CD4-positive, alpha-beta T cell treated with Interleukin-21 for 1 hour (primary cell): ENCODE data around the gene ZNRF3.
"Not testable (repeated sequence)": the region's sequence is repeated elsewhere in the genome, so short reads cannot be mapped to it uniquely, and the experiment has no call there.

ENCODE experiments used
- DNase-seq: peaks from one replicate; pipeline ENCODE4 v3.0.0-alpha.2; 2020

Gene ZNRF3

DNA sequence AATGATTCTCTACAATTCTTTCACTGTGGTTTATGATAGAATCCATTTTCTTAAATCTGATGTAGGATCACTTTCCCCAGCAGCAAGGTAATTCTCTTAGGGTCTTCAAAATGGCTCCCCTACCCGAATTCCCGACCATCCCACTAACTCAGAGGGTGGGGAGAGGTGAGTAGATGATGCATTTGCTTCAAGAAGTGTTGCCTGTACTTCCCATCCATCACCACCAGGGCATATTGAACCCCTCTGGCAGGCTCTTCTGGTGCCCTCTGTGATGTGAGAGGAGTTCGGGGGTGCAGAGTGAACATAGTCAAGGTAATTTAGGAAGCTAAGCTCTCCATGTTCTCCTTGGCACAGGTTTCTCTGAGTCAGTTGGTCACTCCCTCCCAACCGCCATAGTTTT, 52.3 kb downstream of the ZNRF3 start:
- no peak for DNase-seq

DNA sequence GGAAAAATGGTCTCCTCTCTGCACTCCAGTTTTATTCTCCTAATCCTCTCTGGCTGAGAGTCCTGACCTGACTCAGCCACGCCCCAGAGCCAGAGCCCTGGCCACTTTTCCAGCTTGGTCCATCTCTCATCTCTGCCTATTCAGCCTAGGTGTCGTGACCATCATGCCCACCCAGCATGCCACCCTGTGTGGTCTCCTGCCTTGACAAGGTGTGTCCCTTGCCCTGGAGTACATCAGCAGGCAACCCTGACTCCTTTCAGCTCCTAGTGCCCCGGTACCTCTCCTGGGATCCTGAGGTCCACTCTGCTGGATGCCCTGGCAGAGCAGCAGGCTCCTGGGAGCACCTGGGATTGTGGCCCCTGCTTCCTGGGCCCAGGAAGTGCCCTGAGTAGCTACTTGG, 52.8 kb downstream of the ZNRF3 start:
- no peak for DNase-seq

DNA sequence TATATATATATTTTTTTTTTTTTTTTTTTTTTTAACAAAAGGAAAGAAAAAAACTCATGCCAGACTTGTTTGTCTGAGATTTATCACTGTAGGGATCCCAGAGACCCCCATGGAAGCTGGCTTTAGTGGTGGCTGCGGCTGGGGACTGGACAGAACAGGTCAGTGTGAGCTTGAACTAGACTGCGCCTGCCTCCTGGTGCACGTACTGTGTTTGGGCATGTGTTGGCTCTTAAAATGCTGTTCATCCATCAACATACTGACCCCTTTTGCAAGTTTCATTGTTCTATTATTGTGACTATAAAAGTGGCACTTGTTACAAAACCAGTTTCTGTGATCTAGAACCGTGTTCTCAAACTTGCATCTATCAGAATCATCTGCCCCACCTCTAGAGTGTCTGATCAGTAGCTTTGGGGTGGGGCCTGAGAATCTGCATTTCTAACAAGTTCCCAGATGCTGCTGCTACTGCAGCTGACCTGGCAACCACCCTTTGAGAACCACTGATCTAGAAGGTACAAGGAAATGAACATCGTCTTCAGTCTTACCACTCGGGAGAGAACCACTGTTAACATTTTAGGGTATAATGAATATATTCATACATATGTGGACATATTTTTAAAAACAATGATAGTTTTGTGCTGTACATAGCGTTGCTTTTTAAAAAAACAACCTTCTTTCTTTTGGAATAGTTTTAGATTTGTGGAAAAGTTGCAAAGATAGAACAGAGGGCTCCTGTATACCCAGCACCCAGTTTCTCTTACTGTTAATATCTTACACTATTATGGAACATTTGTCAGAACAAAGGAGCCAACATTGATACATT, 54.0 kb downstream of the ZNRF3 start:
- DNase-seq, result no peak

GRCh38 chr22:28938286-28938833, 55.0 kb downstream of the ZNRF3 start:
- no peak for DNase-seq

DNA sequence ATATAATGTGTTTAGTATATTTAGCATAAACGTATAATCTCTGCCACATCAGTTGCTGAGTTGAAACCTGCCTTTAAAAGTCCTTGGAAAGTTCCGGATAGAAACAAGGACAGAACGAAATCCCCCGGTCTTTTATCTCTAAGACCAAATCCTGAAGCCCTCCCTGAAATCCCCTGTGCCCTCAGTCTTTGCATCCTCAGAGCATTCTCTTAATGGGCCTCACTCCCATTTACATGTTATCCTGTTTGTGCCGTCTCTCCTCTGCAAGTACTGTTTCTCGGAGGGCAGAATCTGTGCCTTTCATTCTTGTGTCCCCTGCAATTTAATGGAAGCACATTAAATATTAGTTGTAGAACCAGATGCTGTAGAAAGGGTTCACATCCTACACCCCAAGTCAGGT, 56.0 kb downstream of the ZNRF3 start:
- no peak for DNase-seq

DNA sequence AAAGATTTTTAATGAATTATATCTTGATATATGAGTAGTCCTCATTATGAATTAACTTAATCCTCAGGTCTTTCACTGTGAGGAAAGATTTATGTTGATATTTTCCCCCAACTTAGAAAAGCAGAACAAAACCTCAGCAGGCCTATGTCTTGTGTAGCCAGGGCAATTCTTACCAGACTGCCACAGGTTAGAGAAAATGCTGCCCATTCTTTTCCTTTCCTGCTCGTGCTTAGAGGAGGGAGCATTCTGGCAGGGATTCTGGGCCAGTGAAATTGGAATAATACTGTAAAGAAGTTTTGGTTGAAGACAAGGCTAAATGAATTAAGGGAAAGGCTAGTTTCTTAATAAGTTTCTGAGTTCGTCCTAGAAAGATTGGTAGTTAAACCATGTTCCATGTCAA, 56.6 kb downstream of the ZNRF3 start:
- DNase-seq, result no peak

DNA sequence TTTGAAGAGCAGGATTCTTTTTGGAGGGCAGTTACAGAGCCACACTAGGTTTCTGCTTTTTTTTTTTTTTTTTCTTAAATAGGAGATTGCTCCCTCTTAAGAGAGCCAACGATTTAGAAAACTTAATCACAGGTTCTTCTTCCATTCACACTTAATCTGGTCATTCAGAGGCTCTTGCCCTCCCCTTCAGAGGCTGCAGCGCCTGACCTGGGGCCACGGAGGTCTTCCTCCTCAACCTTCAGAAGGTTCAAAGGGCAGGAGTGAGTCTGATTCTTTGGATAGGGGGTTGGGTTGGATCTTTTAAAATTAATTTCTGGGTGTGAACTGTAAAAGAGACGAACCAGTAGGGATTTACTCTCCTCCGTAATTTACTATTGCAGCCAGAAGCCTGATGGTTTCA, 57.1 kb downstream of the ZNRF3 start:
- no peak for DNase-seq

GRCh38 chr22:28942333-28942732, 59.0 kb downstream of the ZNRF3 start:
- no peak for DNase-seq

DNA sequence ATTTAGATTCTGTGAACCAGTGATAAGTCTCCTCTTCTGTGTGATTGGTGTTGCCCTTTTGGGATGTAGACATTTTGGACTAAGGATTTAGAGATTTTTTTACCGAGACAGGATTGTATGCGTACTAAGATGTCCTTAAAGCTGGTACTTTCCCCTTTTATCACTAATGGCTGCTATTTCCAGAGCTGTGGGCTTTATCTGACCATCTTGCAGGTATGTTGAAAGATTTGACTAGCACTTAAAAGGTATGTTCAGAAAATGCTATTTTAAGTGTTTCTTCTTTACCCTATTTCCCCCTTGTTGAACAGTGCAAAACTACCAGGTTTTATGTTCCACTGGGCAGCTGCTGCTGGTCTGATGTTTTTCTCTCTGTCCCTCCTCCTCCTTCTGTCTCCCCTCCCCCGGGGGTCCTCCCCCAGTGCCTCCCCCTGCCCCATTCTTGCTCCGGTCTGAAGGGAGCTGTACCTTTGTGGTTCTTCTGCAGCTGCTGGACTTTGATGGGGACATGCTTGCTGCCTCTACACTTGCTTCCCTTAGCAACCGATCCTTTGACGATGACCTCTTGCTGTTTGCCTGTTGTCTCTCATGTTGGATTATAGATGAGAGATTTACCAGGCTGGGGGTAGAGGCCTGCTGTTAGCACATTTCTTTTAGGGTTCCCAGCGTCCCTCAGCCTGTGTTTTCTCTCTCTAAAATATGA, 59.6 kb downstream of the ZNRF3 start:
- no peak for DNase-seq

DNA sequence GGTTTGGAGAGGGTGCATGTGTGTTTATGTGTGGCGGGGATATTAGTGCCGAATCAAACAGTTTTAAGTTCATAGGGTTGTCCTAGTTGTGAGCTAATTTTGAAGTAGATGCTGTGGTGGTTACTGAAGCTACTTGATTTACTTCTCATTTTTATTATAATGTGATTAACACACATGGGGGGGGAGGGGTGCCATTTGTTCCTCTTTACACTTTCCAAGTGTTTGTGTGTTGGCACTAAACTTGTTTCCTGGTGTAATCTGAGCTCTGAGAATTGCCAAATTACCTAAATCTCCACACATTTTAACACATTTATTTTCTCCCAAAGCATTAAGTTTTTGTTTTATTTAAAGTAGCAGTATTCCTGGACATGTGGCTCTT, 60.1 kb downstream of the ZNRF3 start:
- DNase-seq, result no peak

DNA sequence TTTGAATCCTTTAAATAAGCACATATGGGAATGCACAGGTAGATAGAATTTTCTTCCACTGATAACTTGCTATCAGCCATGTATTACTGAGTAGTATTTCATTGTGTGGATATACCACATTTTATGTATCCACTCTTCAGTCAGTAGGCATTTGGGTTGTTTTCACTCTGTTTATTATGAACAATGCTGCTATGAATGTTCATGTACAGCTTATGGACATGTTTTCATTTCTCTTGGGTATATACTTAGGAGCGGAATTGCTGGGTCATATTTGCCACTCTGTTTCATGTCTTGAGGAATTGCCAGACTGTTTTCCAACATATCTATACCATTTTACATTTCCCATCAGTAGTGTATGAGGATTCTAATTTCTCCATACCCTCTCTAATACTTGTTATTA, 63.8 kb downstream of the ZNRF3 start:
- no peak for DNase-seq

DNA sequence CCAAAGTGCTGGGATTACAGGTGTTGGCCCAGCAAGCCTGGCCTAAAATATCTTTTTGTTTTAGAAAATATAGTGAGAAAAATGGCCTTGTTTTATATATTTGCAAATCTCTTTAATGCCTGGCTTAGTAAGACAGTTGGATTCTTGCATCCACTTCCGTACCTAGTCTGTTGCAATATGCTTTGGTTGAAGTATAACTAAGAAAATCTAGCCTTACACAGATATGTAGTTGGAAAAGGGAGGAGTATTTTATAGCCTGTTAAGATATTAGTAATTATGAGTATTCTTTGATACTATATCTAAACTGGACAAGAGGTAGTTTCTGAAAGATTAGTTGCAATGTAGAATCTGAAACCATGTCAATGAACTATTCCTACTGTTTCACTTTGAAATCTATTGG, 65.1 kb downstream of the ZNRF3 start:
- no peak for DNase-seq

DNA sequence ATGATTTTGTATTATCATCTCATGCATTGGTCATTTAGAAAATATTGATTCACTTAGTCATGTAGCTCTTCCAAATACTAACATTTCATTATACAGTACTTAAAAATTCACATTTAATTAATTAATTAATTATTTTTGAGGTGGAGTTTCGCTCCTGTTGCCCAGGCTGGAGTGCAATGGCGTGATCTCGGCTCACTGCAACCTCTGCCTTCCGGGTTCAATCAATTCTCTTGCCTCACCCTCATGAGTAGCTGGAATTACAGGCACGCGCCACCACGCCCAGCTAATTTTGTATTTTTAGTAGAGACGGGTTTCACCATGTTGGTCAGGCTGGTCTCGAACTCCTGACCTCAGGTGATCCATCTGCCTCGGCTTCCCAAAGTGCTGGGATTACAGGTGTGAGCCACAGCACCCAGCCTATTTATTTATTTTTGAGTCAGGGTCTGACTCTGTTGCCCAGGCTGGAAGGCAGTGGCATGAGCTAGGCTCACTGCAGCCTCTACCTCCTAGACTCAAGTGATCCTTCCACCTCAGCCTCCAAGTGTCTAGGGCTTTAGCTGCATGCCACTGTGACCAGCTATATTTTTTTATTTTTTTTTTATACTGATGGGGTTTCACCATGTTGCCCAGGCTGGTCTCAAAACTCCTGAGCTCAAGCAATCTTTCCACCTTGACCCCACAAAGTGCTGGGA, 65.6 kb downstream of the ZNRF3 start:
- DNase-seq, result not testable (repeated sequence)

DNA sequence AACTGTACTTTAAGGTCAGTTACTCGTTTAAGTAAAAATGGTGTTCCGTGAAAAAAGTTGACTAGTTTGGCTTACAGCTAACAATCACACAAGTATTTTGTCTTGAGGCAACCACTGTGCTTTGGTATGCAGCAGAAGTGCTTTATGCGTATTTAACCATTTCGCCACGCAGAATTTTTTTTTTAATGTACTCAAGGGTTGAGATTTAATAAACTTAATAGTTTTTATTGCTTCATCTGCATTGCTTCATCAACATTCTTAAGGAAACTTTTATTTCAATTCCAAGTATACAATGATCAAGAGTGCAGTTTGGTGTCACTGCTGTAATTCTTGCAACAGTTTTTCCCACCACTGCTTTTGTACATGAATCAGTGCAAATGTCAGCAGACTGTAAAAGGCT, 66.4 kb downstream of the ZNRF3 start:
- DNase-seq, result no peak

GRCh38 chr22:28950617-28951411, 67.4 kb downstream of the ZNRF3 start:
- no peak for DNase-seq

- DNase-seq, result no peak
These were observed 68.2 kb downstream of the ZNRF3 start for GRCh38 chr22:28951530-28951929.

- no peak for DNase-seq
These were observed 68.7 kb downstream of the ZNRF3 start for GRCh38 chr22:28951969-28952521.

- DNase-seq, result no peak
These were observed 69.5 kb downstream of the ZNRF3 start for GRCh38 chr22:28952857-28953256.

DNA sequence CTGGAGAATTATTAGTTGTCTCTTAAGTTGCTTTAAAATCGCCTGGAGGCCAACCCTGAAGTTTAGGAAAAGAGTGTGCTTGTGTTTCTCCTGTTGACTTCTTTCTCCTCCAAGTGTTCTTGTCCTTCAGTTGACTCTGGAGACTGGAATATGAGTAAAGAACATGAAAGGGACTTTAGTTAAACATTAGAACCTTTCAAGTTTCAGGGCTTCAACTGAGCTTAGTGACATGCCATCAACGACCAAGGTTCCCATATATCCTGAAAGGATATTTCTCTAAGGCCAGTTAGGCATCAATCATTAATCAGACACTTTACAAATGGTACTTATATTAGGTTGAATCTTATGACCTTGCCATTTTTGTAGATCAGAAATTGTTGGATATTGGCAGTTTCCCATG, 70.0 kb downstream of the ZNRF3 start:
- no peak for DNase-seq

DNA sequence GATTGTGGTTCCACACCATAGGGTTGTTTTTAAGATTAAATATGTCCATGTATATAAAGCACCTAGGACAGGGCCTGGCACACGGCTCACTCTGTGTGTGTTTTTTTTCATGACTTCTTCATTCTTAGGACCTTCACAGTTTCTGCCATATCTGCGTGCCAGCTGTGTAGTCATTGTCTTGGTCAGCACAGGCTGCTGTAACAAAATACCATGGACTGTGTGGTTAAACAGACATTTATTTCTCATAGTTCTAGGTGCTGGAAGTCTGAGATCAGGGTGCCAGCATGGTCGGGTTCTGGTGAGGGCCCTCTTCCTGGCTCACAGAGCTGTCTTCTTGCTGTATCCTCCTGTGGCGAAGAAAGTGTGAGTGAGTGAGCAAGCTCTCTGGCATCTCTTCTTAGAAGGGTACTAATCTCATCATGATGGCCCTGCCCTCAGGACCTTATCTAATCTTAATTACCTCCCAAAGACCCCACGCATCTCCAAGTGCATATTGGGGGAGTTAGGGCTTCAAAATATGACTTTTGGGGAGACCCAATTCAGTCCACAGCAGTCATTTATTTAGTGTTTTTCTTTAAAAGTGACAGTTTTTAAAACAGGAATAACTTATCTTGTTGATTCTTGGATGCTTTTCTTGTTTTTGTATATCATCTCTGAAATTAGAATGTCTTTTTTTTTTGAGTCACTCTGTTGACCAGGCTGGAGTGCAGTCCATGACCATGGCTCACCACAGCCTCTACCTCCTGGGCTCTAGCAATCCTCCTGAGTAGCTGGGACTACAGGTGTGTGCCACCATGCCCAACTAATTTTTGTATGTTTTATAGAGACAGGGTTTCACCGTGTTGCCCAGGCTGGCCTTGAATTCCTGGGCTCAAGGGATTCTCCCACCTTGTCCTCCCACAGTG, 70.9 kb downstream of the ZNRF3 start:
- DNase-seq, result no peak

- peak; percentile 75 for DNase-seq
These were observed 72.4 kb downstream of the ZNRF3 start for GRCh38 chr22:28955817-28956216.
